GM12878 (cell line): Measurements from ENCODE around the gene HCLS1. TPM values are rescaled to one million over a fixed set of nuclear protein-coding genes. Genes with fewer than 3 reads are reported as not detected.

ENCODE experiments used
- ATAC-seq: fragments of 200-7000 bp; cut with Tn5 transposase; 3 replicates; pipeline ENCODE4 v1.9.1; 2020; ENCODE audit warnings: mild to moderate bottlenecking, moderate library complexity
- BruUV-seq: library from RNA; stranded (reverse); fragments of 400-500 nt; replicated peaks from 2 replicates; lab custom pipeline; 2021; lab: Mats Ljungman, UMichigan
- CTCF ChIA-PET: fragments of 300-600 bp; sonication (Branson Sonifier 250); formaldehyde crosslinking; extraction: SDS; loops from one replicate; lab custom pipeline; 2021; ENCODE audit warnings: inconsistent platforms; lab: Yijun Ruan, JAX
- POLR2A ChIA-PET: fragments of 350-600 bp; formaldehyde crosslinking; extraction: SDS; loops from one replicate; lab custom pipeline; 2021; ENCODE audit warnings: inconsistent platforms; lab: Charles Lee
- RAD21 ChIA-PET: fragments of 300-600 bp; sonication (Branson Sonifier 250); formaldehyde crosslinking; loops from one replicate; lab custom pipeline; 2023; ENCODE audit warnings: antibody characterized with exemption; ENCODE audit not compliant: unreplicated experiment; lab: Charles Lee
- SMC1A ChIA-PET: fragments of 300-600 bp; sonication (Branson Sonifier 250); formaldehyde crosslinking; loops from one replicate; lab custom pipeline; 2023; ENCODE audit not compliant: unreplicated experiment, uncharacterized antibody; lab: Charles Lee
- DNase-seq: peaks from one replicate; pipeline ENCODE4 v3.0.0-alpha.2; 2011; ENCODE audit warnings: low read depth, low spot score
- FAIRE-seq: peaks from 3 replicates; lab custom pipeline; 2011; peaks lifted over from hg19 to GRCh38; lab: Jason Lieb, UNC
- H2AFZ ChIP-seq: 2 replicates; pipeline ENCODE4 v1.6.0; 2011; ENCODE audit warnings: low read depth, low read length, control low read depth; ENCODE audit not compliant: control insufficient read depth
- H3K27ac ChIP-seq: 2 replicates; pipeline ENCODE4 v1.5.1; 2011; ENCODE audit warnings: control low read depth; ENCODE audit not compliant: control insufficient read depth, insufficient read depth
- H3K27me3 ChIP-seq, 2 experiments: replicated peaks in 1 of 2; 2 replicates each; pipeline versions ENCODE4 v1.6.0 to v1.6.1; 2011; ENCODE audit warnings: low read length in 1 of 2; ENCODE audit not compliant: control insufficient read depth in 2 of 2, insufficient read depth in 2 of 2
- H3K36me3 ChIP-seq, 2 experiments: 2 replicates each; pipeline ENCODE4 v1.5.1; 2011; ENCODE audit warnings: low read length in 1 of 2; ENCODE audit not compliant: control insufficient read depth in 2 of 2, insufficient read depth in 2 of 2
- H3K4me1 ChIP-seq: 2 replicates; pipeline ENCODE4 v1.6.1; 2011; ENCODE audit warnings: mild to moderate bottlenecking, low read length, moderate library complexity, mixed read lengths; ENCODE audit not compliant: control insufficient read depth, insufficient read depth
- H3K4me2 ChIP-seq: 2 replicates; pipeline ENCODE4 v1.6.0; 2011; ENCODE audit warnings: control low read depth; ENCODE audit not compliant: control insufficient read depth, insufficient read depth
- H3K4me3 ChIP-seq: fragments of 200-600 bp; sonication (generic); 2 replicates; pipeline ENCODE4 v1.5.1; 2016
- H3K79me2 ChIP-seq: 2 replicates; pipeline ENCODE4 v1.6.0; 2011; ENCODE audit warnings: low read length; ENCODE audit not compliant: control insufficient read depth, insufficient read depth
- H3K9ac ChIP-seq: 2 replicates; pipeline ENCODE4 v1.8.0; 2011; ENCODE audit warnings: low read length, control low read depth, mixed read lengths; ENCODE audit not compliant: control insufficient read depth, insufficient read depth
- H3K9me3 ChIP-seq: replicated peaks from 3 replicates; pipeline ENCODE4 v1.5.1; 2011; ENCODE audit warnings: mild to moderate bottlenecking, low read length; ENCODE audit not compliant: control insufficient read depth, insufficient read depth
- H4K20me1 ChIP-seq: 2 replicates; pipeline ENCODE4 v1.6.0; 2011; ENCODE audit not compliant: control insufficient read depth, insufficient read depth
- CEBPB ChIP-seq, 2 experiments: fragments of 150-350 bp in 1 of 2; IDR thresholded peaks; 2 replicates each; pipeline ENCODE4 v1.6.1; 2012 to 2014; ENCODE audit warnings: low read depth in 2 of 2, low read length in 2 of 2, borderline replicate concordance in 1 of 2, inconsistent platforms in 1 of 2
- CREB1 ChIP-seq: IDR thresholded peaks from 2 replicates; pipeline ENCODE4 v1.6.1; 2012; ENCODE audit warnings: low read depth, mild to moderate bottlenecking, inconsistent platforms
- CREM ChIP-seq: IDR thresholded peaks from 2 replicates; pipeline ENCODE4 v1.6.1; 2014; ENCODE audit warnings: antibody characterized with exemption, low read depth
- DPF2 ChIP-seq: fragments of 450-650 bp; IDR thresholded peaks from 2 replicates; pipeline ENCODE4 v1.6.1; 2017; ENCODE audit warnings: mild to moderate bottlenecking
- ESRRA ChIP-seq: IDR thresholded peaks from 2 replicates; pipeline ENCODE4 v1.6.1; 2012; ENCODE audit warnings: mild to moderate bottlenecking, low read length, improper control_type of control experiment
- EZH2 ChIP-seq: IDR thresholded peaks from 2 replicates; pipeline ENCODE4 v1.6.1; 2012; ENCODE audit warnings: low read depth, mild to moderate bottlenecking, control low read depth, inconsistent platforms, low read length, borderline replicate concordance; ENCODE audit not compliant: control insufficient read depth
- FOXK2 ChIP-seq: fragments of 450-650 bp; IDR thresholded peaks from 2 replicates; pipeline ENCODE4 v1.6.1; 2017; ENCODE audit warnings: mild to moderate bottlenecking, moderate library complexity
- IRF4 ChIP-seq: IDR thresholded peaks from 2 replicates; pipeline ENCODE4 v1.6.1; 2011; ENCODE audit warnings: low read depth, low read length
- NR2C1 ChIP-seq: fragments of 450-650 bp; IDR thresholded peaks from 2 replicates; pipeline ENCODE4 v1.6.1; 2017; ENCODE audit warnings: antibody characterized with exemption, mild to moderate bottlenecking, moderate library complexity
- NR2C2 ChIP-seq: IDR thresholded peaks from 2 replicates; pipeline ENCODE4 v1.6.1; 2011; ENCODE audit warnings: borderline replicate concordance, low read depth; ENCODE audit not compliant: control insufficient read depth, insufficient read length
- NRF1 ChIP-seq: conservative IDR thresholded peaks from 2 replicates; pipeline ENCODE4 v1.6.1; 2011; ENCODE audit warnings: mild to moderate bottlenecking, low read depth, low read length, improper control_type of control experiment
- RBBP5 ChIP-seq: fragments of 200-600 bp; sonication (generic); conservative IDR thresholded peaks from 2 replicates; pipeline ENCODE4 v1.6.1; 2016
- SREBF1 ChIP-seq: IDR thresholded peaks from 2 replicates; pipeline ENCODE4 v1.6.1; 2012; ENCODE audit warnings: mild to moderate bottlenecking, low read length
- SRF ChIP-seq, 2 experiments: IDR thresholded peaks; 2 replicates each; pipeline ENCODE4 v1.6.1; 2011; ENCODE audit warnings: low read depth in 2 of 2, low read length in 2 of 2, mild to moderate bottlenecking in 1 of 2, moderate library complexity in 1 of 2
- ZBTB33 ChIP-seq: fragments of 450-650 bp; IDR thresholded peaks from 2 replicates; pipeline ENCODE4 v1.6.1; 2017; ENCODE audit warnings: mild to moderate bottlenecking
- ZNF207 ChIP-seq: fragments of 450-650 bp; IDR thresholded peaks from 2 replicates; pipeline ENCODE4 v1.6.1; 2014; ENCODE audit warnings: antibody characterized with exemption, mild to moderate bottlenecking, borderline replicate concordance
- ZNF384 ChIP-seq: IDR thresholded peaks from 2 replicates; pipeline ENCODE4 v1.6.1; 2012; ENCODE audit warnings: low read depth, mild to moderate bottlenecking, low read length, improper control_type of control experiment, borderline replicate concordance
- WGBS: methylation state at CpG from one replicate; pipeline ENCODE4 v1.1.6; 2016; ENCODE audit warnings: low lambda C conversion rate; ENCODE audit not compliant: insufficient replicate concordance, insufficient coverage; ENCODE audit errors: missing lambda C conversion rate; 5-methylcytosine and 5-hydroxymethylcytosine counted together
- in situ Hi-C: fragments of 300-500 bp; cut with MboI; formaldehyde crosslinking; loops from 9 replicates; pipeline ENCODE4 v1.14.3; 2018; ENCODE audit warnings: mixed read lengths
- intact Hi-C: fragments of 100-400 bp; cut with micrococcal nuclease; formaldehyde crosslinking; loops from one replicate; pipeline ENCODE4 v1.14.2; 2022; ENCODE audit not compliant: unreplicated experiment
- polyA plus RNA-seq, 11 experiments: library from polyadenylated mRNA; depleted of rRNA in 4 of 11; unstranded in 6 of 11; stranded (reverse) in 5 of 11; fragments of >200 nt; fragmentation: Nextera tagmentation in 4 of 11; fragmentation: Illumina TruSeq in 1 of 11; extraction: Ambion mirVana in 4 of 11; extraction: Trizol in 1 of 11; gene quantifications; 1 replicate in 1 of 11; 2 replicates in 10 of 11; pipeline versions ENCODE4 v1.2.1 to v1.2.3, GENCODE V29; 2011 to 2016; ENCODE audit warnings: inconsistent platforms in 2 of 11, missing spikeins in 2 of 11, low read depth in 1 of 11
- total RNA-seq, 4 experiments: library from RNA; depleted of rRNA in 3 of 4; stranded (reverse); fragments of >200 nt in 3 of 4; fragmentation: Illumina TruSeq in 1 of 4; extraction: Trizol in 1 of 4; gene quantifications; 2 replicates each; pipeline versions ENCODE4 v1.2.1 to v1.2.3, GENCODE V29; 2013 to 2021

Gene HCLS1
- total and polyA plus RNA-seq, 10 of the 15 experiments (the other 5 are each of a cell fraction or from before 2014, with no cell fraction given): 51.6 to 344 (median 231) TPM

- H3K9me3 ChIP-seq: no peaks in the 10 kb centered on the region
- ChIA-PET SMC1A (interaction anchor here (0.7 to 4.4 kb wide), 8 partner anchors 7 to 145 kb away, joined by 3 to 26 read pairs (median 6); no protein-coding TSS in a partner anchor), CTCF (interaction anchor here (1.1 to 3.1 kb wide), 4 partner anchors 8 to 13 kb away, joined by 4 to 9 read pairs (median 7); no protein-coding TSS in a partner anchor), RAD21 (interaction anchor here (1.4 kb wide), 1 partner anchor 145 kb away, joined by 8 read pairs; no protein-coding TSS in a partner anchor), POLR2A (interaction anchor here (1.2 to 1.9 kb wide), 4 partner anchors 9 to 31 kb away, joined by 4 to 6 read pairs (median 4); partner anchors contain the start of gene HCLS1)
- intact Hi-C loops: no loop called here
- no TSS peak for BruUV-seq
- H3K4me2 ChIP-seq: no peak overlapping the region
- no peaks in the 10 kb centered on the region for H3K27me3 ChIP-seq
- ATAC-seq (0 out of 3 replicates have a peak, but pooled peaks have one; percentile 19), DNase-seq (no peak), FAIRE-seq (no peak)
- in situ Hi-C loops: no loop called here
- H3K27ac ChIP-seq: no peak overlapping the region
- TF ChIP-seq ZBTB33 (no peak), RBBP5 (no peak), CEBPB (IDR thresholded peaks at IDR 0.05; ENCODE audit: borderline replicate concordance in 1 of 2, low read depth in 2 of 2, low read length in 2 of 2) (no peak), IRF4 (no peak), NR2C1 (no peak), ESRRA (no peak), SRF (IDR thresholded peaks at IDR 0.05; ENCODE audit: low read depth in 2 of 2, low read length in 2 of 2) (no peak), ZNF384 (no peak), ZNF207 (no peak), SREBF1 (no peak), CREM (no peak), NRF1 (no peak), CREB1 (no peak), EZH2 (no peak), NR2C2 (no peak), DPF2 (no peak), FOXK2 (no peak)
- H2AFZ ChIP-seq: no peak overlapping the region
- H4K20me1 ChIP-seq: no peaks in the 10 kb centered on the region
- H3K4me3 ChIP-seq: no peak overlapping the region
- no peak overlapping the region for H3K9ac ChIP-seq
- peaks cover 14% of the 10 kb centered on the region for H3K4me1 ChIP-seq
- H3K79me2 ChIP-seq: no peaks in the 10 kb centered on the region
- 76% methylated on average over 2 of the region's 2 CpGs for WGBS
- H3K36me3 ChIP-seq: peaks cover 2 to 8% of the 10 kb centered on the region in 2 experiments
These were observed 31.5 kb upstream of the HCLS1 start for GRCh38 chr3:121692010-121692699.
